HepG2 (cell line): ENCODE measurements around the gene PKMYT1. TPM values are rescaled to one million over a fixed set of nuclear protein-coding genes. Genes with fewer than 3 reads are reported as not detected.

Source experiments
- AHDC1 ChIP-seq: sonication (generic); formaldehyde crosslinking; IDR thresholded peaks from 2 replicates; pipeline ENCODE4 v1.5.1; 2020; ENCODE audit warnings: mild to moderate bottlenecking, missing genetic modification reagents, borderline replicate concordance
- CCDC6 ChIP-seq: sonication (generic); formaldehyde crosslinking; IDR thresholded peaks from 2 replicates; pipeline ENCODE4 v1.8.1; 2022; ENCODE audit warnings: mild to moderate bottlenecking, missing genetic modification reagents, moderate library complexity
- FOXA3 ChIP-seq: IDR thresholded peaks from 2 replicates; pipeline ENCODE4 v1.6.1; 2016; ENCODE audit warnings: missing genetic modification reagents, missing compliant biosample characterization
- HNF4A ChIP-seq: sonication (generic); formaldehyde crosslinking; IDR thresholded peaks from 2 replicates; pipeline ENCODE4 v1.4.0; 2020; ENCODE audit warnings: missing genetic modification reagents
- MLLT10 ChIP-seq: sonication (generic); formaldehyde crosslinking; IDR thresholded peaks from 2 replicates; pipeline ENCODE4 v1.4.0; 2020; ENCODE audit warnings: missing genetic modification reagents
- PCBP2 ChIP-seq: fragments of 200-400 bp; formaldehyde crosslinking; optimal IDR thresholded peaks from 2 replicates; pipeline ENCODE3; 2018; ENCODE audit warnings: low read length, low read depth; ENCODE audit not compliant: poor library complexity, severe bottlenecking
- TERF1 ChIP-seq: sonication (generic); formaldehyde crosslinking; IDR thresholded peaks from 2 replicates; pipeline ENCODE4 v1.8.0; 2022; ENCODE audit warnings: mild to moderate bottlenecking, missing genetic modification reagents, moderate library complexity
- ZNF567 ChIP-seq: sonication (generic); formaldehyde crosslinking; IDR thresholded peaks from 2 replicates; pipeline ENCODE4 v1.8.1; 2023; ENCODE audit warnings: mild to moderate bottlenecking, missing genetic modification reagents, borderline replicate concordance
- ZNF710 ChIP-seq: sonication (generic); formaldehyde crosslinking; IDR thresholded peaks from 2 replicates; pipeline ENCODE4 v1.5.0; 2020; ENCODE audit warnings: mild to moderate bottlenecking, missing genetic modification reagents, borderline replicate concordance
- polyA plus RNA-seq, 8 experiments: library from polyadenylated mRNA; depleted of rRNA in 3 of 8; stranded (reverse) in 7 of 8; unstranded in 1 of 8; fragments of >200 nt; fragmentation: Illumina TruSeq in 4 of 8; extraction: Trizol in 4 of 8; gene quantifications; 2 replicates each; pipeline versions ENCODE4 v1.2.1 to v1.2.3, GENCODE V29; 2011 to 2016; ENCODE audit warnings: low read depth in 4 of 8, missing spikeins in 1 of 8, mixed read lengths in 1 of 8; ENCODE audit not compliant: insufficient read depth in 1 of 8
- total RNA-seq, 5 experiments: library from RNA; depleted of rRNA; stranded (reverse); fragments of >200 nt; fragmentation: Illumina TruSeq; extraction: Trizol; gene quantifications; 2 replicates each; pipeline ENCODE4 v1.2.3, GENCODE V29; 2016; ENCODE audit warnings: low read depth in 1 of 5

PKMYT1 gene
- total and polyA plus RNA-seq, 2 of the 13 experiments (the other 11 are each of a cell fraction or from before 2014, with no cell fraction given), result 7.0 to 27.8 TPM

GRCh38 chr16:3009568-3010390 is 29.5 kb upstream of the PKMYT1 start (continued):
- TF ChIP-seq TERF1 (CRISPR knock-in tag), result no peak
- no peak; the same call in 1 of the 2 replicates for TF ChIP-seq ZNF710 (CRISPR knock-in tag)
- TF ChIP-seq ZNF567 (CRISPR knock-in tag), result no peak
- no peak for TF ChIP-seq PCBP2
- no peak for TF ChIP-seq CCDC6 (CRISPR knock-in tag)
- no peak for TF ChIP-seq FOXA3 (CRISPR knock-in tag)
- no peak for TF ChIP-seq AHDC1
- TF ChIP-seq MLLT10 (CRISPR knock-in tag), result no peak
- peak; percentile 3; the same call in 1 of the 2 replicates for TF ChIP-seq HNF4A (CRISPR knock-in tag)
